SK-N-DZ (cell line): ENCODE data around the gene BEX5. TPM values are rescaled to one million over a fixed set of nuclear protein-coding genes. Genes with fewer than 3 reads are reported as not detected.
"Not testable (repeated sequence)": the region's sequence is repeated elsewhere in the genome, so short reads cannot be mapped to it uniquely, and the experiment has no call there.

Source experiments
- DNase-seq: peaks from one replicate; pipeline ENCODE4 v3.0.0-alpha.2; 2015; ENCODE audit warnings: low spot score
- polyA plus RNA-seq, 2 experiments: library from polyadenylated mRNA; depleted of rRNA; stranded (reverse); fragments of >200 nt; gene quantifications; 2 replicates each; pipeline ENCODE4 v1.2.3, GENCODE V29; 2014

The BEX5 gene
- 0.43 TPM in 1 of 2 replicates, not detected in the other for polyA plus RNA-seq (2014; cell fraction: cytosol; rRNA removed)
- not detected in 2 replicates for polyA plus RNA-seq (2014; cell fraction: nucleus; rRNA removed)

- peak; percentile 11 for DNase-seq
Measured at GRCh38 chrX:102155806-102156179, at the start of gene BEX5. Gene BEX5 (minus strand): TSS chrX:102155977. CDS start chrX:102154265, 1,712 bp downstream.

- DNase-seq: no peak
Measured at GRCh38 chrX:102185967-102186720, 30.4 kb upstream of the BEX5 start.

- DNase-seq: no peak
Measured at GRCh38 chrX:102154900-102155805, 624 bp downstream of the BEX5 start.

- DNase-seq: no peak
Measured at GRCh38 chrX:102154218-102154860, 1.4 kb downstream of the BEX5 start.

DNA sequence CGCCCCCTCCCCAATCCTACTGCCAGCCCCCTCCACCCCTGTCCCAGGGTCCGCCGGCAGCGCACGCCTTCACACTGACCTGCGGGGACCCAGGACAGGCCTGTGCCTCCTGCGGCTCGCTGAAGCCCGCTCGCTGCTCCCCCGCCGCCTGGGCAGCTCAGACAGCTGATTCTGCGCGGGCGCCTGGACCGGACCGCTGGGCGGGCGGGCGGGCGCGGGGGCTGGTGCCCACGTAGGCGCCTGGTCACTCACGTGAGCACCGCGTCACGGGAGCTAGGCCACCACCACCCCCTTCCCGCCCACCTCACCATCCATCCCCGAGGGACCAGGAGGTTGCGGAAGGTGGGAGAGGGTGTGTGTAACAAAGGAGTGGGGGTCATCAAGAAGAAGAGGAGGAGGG, 13.5 kb downstream of the BEX5 start, which contains the start of gene TCEAL6:
TCEAL6 (minus strand) TSS at position 208 of the 400 bp plus-strand sequence.
- DNase-seq: not testable (repeated sequence)

DNA sequence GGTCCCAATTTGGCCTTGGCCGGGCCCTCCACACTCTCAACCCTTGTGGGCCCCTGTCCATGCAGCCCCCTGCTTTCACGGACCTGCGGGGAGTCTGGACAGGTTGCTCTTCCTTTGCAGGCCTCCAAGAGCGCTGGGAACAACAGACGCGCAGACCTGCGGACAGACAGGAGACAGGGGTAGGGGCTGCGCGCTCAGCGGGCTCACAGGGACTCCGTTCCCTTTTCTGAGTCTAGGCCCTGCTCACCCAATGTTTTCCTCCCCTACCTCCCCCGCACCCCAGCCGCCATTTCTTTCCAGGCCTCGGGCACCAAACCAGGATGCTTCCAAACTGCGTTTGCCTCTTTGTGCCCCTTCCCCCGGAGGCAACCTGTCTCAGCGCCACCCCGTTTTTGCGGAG, 14.1 kb downstream of the BEX5 start:
- DNase-seq: not testable (repeated sequence)

- not testable (repeated sequence) for DNase-seq
Measured at GRCh38 chrX:102140876-102141275, 14.9 kb downstream of the BEX5 start.

GRCh38 chrX:102138064-102138463, 17.7 kb downstream of the BEX5 start:
- no peak for DNase-seq

GRCh38 chrX:102129473-102129872, 26.3 kb downstream of the BEX5 start:
- DNase-seq: no peak

DNA sequence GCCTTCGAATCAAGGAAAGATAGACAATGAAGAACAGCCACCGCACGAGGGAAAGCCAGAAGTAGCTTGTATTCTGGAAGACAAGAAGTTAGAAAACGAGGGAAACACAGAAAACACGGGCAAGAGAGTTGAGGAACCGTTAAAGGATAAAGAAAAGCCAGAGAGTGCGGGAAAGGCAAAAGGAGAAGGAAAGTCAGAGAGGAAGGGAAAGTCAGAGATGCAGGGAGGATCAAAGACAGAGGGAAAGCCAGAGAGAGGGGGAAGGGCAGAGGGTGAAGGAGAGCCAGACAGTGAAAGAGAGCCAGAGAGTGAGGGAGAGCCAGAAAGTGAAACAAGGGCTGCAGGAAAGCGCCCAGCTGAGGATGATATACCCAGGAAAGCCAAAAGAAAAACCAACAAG, 28.9 kb downstream of the BEX5 start:
- DNase-seq: no peak

DNA sequence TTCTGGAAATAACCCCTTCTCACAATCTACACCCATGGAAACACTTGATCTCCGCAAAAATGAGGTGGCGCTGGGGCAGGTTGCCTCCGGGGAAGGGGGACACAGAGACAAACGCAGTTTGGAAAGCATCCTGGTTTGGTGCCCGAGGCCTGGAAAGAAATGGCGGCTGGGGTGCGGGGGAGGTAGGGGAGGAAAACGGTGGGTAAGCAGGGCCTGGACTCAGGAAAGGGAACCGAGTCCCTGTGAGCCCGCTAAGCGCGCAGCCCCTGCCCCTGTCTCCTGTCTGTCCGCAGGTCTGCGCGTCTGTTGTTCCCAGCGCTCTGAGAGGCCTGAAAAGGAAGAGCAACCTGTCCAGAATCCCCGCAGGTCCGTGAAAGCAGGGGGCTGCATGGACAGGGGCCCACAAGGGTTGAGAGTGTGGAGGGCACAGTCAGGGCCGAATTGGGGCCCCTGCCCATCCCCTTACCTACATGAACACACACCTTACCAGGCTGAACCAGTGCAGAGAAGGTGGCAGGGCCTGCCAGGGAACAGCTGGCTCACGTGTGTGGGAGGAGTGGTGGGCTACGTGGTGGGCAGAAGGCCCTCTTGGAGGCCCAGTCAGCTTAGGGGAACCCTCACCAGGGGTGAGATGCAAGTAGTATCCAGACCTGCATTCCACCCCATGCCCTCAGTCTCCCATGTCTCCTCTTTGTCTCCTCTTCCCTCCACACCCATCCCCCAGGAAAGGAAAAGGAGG, 29.5 kb downstream of the BEX5 start:
- DNase-seq: not testable (repeated sequence)

DNA sequence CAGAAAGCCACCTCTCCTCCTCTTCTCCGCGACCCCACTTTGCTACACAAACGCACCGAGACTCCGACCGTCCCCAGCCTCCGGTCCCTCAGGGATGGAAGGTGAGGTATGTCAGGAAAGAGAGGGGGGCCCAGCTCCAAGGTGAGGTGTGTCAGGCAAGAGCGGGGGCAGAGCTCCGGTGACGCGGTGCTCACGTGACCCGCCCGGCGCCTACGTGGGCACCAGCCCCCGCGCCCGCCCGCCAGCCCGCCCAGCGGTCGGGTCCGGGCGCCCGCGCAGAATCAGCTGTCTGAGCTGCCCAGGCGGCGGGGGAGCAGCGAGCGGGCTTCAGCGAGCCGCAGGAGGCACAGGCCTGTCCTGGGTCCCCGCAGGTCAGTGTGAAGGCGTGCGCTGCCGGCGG, 30.3 kb downstream of the BEX5 start, which contains the start of gene TCEAL2:
TCEAL2 (plus strand) TSS at position 244 of the 400 bp plus-strand sequence. CDS start 1,152 bp downstream, outside the sequence.
- not testable (repeated sequence) for DNase-seq

DNA sequence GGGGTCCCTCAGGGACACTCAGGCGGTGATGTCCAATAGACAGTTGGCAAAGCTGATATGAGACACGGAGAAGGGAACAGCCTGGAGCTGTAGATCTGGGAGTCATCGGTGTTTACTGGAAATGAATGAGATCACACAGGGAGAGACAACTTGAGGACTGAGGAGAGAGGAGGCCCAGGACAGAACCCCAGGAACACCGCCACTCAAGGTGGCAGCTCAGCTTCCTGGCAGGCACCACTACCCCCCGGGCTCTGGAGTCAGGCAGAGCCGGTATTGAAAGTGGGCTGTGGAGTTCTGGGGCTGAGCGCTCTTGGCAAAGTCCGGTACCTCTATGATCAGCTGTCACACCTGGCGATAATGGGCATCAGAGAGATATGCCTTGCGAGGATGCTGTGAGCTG, 30.8 kb downstream of the BEX5 start:
- not testable (repeated sequence) for DNase-seq

- no peak for DNase-seq
Measured at GRCh38 chrX:102115748-102116147, 40.0 kb downstream of the BEX5 start.

- no peak for DNase-seq
Measured at GRCh38 chrX:102113367-102113766, 42.4 kb downstream of the BEX5 start.
